ENCODE data around the gene CTNNB1.
A peak's percentile ranks its signal among the peaks of the same experiment; 100 is the strongest.

The CTNNB1 gene

GRCh38 chr3:41198950-41199865, at the start of gene CTNNB1:
Gene CTNNB1, plus strand, starts transcription at chr3:41199505. Its CDS starts 24,564 bp downstream, at chr3:41224069.
- peak; percentile 91 to 92 for DNase-seq

- no peak for DNase-seq
Observed at GRCh38 chr3:41155834-41156233, 43.5 kb upstream of the CTNNB1 start.

- DNase-seq: peak; percentile 11
Observed at GRCh38 chr3:41158947-41159346, 40.4 kb upstream of the CTNNB1 start.

- no peak for DNase-seq
Observed at GRCh38 chr3:41159588-41160189, 39.6 kb upstream of the CTNNB1 start.

GRCh38 chr3:41162541-41162940, 36.8 kb upstream of the CTNNB1 start:
- DNase-seq: no peak

GRCh38 chr3:41163006-41163405, 36.3 kb upstream of the CTNNB1 start:
- no peak for DNase-seq

GRCh38 chr3:41163421-41163820, 35.9 kb upstream of the CTNNB1 start:
- DNase-seq: no peak

- no peak for DNase-seq
Observed at GRCh38 chr3:41164777-41165176, 34.5 kb upstream of the CTNNB1 start.

- no peak for DNase-seq
Observed at GRCh38 chr3:41167722-41168497, 31.4 kb upstream of the CTNNB1 start.

GRCh38 chr3:41169023-41169422, 30.3 kb upstream of the CTNNB1 start:
- no peak for DNase-seq

GRCh38 chr3:41173926-41174885, 25.1 kb upstream of the CTNNB1 start:
- DNase-seq: no peak

GRCh38 chr3:41175365-41175764, 23.9 kb upstream of the CTNNB1 start:
- no peak for DNase-seq

- DNase-seq: no peak
Observed at GRCh38 chr3:41176596-41176995, 22.7 kb upstream of the CTNNB1 start.

GRCh38 chr3:41178576-41178975, 20.7 kb upstream of the CTNNB1 start:
- no peak for DNase-seq

- DNase-seq: no peak
Observed at GRCh38 chr3:41180396-41180795, 18.9 kb upstream of the CTNNB1 start.

- DNase-seq: no peak
Observed at GRCh38 chr3:41182504-41183059, 16.7 kb upstream of the CTNNB1 start.

GRCh38 chr3:41184394-41184793, 14.9 kb upstream of the CTNNB1 start:
- no peak for DNase-seq

GRCh38 chr3:41186297-41186696, 13.0 kb upstream of the CTNNB1 start:
- no peak for DNase-seq

- no peak for DNase-seq
Observed at GRCh38 chr3:41188306-41188705, 11.0 kb upstream of the CTNNB1 start.

- no peak for DNase-seq
Observed at GRCh38 chr3:41190509-41191284, 8.6 kb upstream of the CTNNB1 start.

- no peak for DNase-seq
Observed at GRCh38 chr3:41192885-41193284, 6.4 kb upstream of the CTNNB1 start.
